ENCODE measurements around the gene IFI16. TPM values are rescaled to one million over a fixed set of nuclear protein-coding genes. Genes with fewer than 3 reads are reported as not detected.

Gene IFI16
- total RNA-seq, 1 experiment from 2014 or later = 2.9 TPM

DNA sequence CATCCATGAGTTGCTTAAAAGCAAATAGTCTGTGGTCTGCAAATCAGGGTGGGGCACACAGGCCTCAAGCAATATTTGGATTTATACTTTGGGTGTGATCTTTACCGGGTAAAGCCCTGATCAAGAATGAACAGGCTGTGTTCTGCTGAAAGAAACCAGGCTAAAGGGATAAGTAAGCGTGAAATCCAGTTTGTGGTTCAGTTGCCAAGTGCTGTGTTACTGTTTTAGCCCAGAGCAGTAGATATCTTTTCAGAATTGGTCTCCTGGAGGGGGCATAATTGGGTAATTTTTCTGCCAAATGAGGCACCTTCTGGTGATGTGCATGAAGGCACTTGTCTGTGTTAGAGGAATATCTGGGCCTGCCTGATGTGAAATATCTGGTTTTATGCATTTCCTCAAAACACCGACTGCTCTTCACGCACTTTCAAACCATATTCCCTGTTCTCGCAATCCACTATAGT is 45.5 kb downstream of the IFI16 start:
- Histone ChIP-seq H3K79me1 (ENCODE audit: insufficient read depth, low read depth, low read length, poor library complexity, severe bottlenecking) (no peaks in the 10 kb centered on the region), H3K4ac (ENCODE audit: low read depth, low read length) (no peak overlapping the region), H3K56ac (ENCODE audit: insufficient read length, low read depth, low read length) (no peak overlapping the region), H3K4me1 (ENCODE audit: insufficient read depth, low read length) (no peaks in the 10 kb centered on the region), H3K4me2 (ENCODE audit: insufficient read depth, insufficient read length, low read length) (no peak overlapping the region), H4K20me1 (ENCODE audit: control insufficient read depth, insufficient read depth, insufficient read length) (no peaks in the 10 kb centered on the region), H2BK120ac (ENCODE audit: low read depth, low read length, poor library complexity, severe bottlenecking) (no peak overlapping the region), H2AK5ac (ENCODE audit: insufficient read length, low read length) (no peak overlapping the region), H4K5ac (ENCODE audit: insufficient read length, low read depth, low read length) (no peak overlapping the region), H3K9me3 (ENCODE audit: control insufficient read depth, low read depth, low read length) (no peaks in the 10 kb centered on the region), H2BK20ac (ENCODE audit: low read depth, low read length, poor library complexity, severe bottlenecking) (no peak overlapping the region), H2AFZ (ENCODE audit: low read length) (no peak overlapping the region), H2BK12ac (ENCODE audit: insufficient read length, low read depth, low read length) (no peak overlapping the region), H3T11ph (ENCODE audit: low read length) (no peak overlapping the region), H3K14ac (ENCODE audit: insufficient read depth, low read length) (no peak overlapping the region), H3K79me2 (ENCODE audit: insufficient read depth, low read length) (no peaks in the 10 kb centered on the region), H3K18ac (ENCODE audit: insufficient read length, low read depth, low read length) (no peak overlapping the region), H2BK5ac (ENCODE audit: insufficient read length, low read length) (no peak overlapping the region), H3K27me3 (ENCODE audit: insufficient read depth, low read length) (no peaks in the 10 kb centered on the region), H3K23ac (ENCODE audit: insufficient read length, low read depth, low read length) (no peak overlapping the region), H3K9ac (ENCODE audit: extremely low read depth, insufficient read length, low read length) (no peak overlapping the region), H4K8ac (replicated peaks; ENCODE audit: insufficient read length, low read depth, low read length) (no peak overlapping the region), H2BK15ac (ENCODE audit: low read depth, low read length) (no peak overlapping the region), H3K27ac (ENCODE audit: insufficient read length, low read depth, low read length) (no peak overlapping the region), H3K23me2 (ENCODE audit: insufficient read length, low read depth, low read length, poor library complexity, severe bottlenecking) (no peaks in the 10 kb centered on the region), H4K91ac (ENCODE audit: insufficient read length, low read depth, low read length) (no peak overlapping the region)
- Mint-ChIP-seq H3K36me3 (ENCODE audit: insufficient read depth in 1 of 3, low read depth in 3 of 3) (peaks cover 0 to 6% (median 0%) of the 10 kb centered on the region in 3 experiments; a peak in 2 of 7 replicates), H3K27ac (no peak overlapping the region), H3K9me3 (no peaks in the 10 kb centered on the region), H3K27me3 (ENCODE audit: low read depth) (no peaks in the 10 kb centered on the region), H3K4me1 (peaks cover 9 to 12% of the 10 kb centered on the region in 2 experiments), H3K4me3 (no peak overlapping the region)
- no CpG with 5 or more reads among the region's 5 CpGs for WGBS (ENCODE audit: extremely low coverage, insufficient read length, low lambda C conversion rate)
- DNase-seq = no peak
- TF ChIP-seq, protein P1, sequence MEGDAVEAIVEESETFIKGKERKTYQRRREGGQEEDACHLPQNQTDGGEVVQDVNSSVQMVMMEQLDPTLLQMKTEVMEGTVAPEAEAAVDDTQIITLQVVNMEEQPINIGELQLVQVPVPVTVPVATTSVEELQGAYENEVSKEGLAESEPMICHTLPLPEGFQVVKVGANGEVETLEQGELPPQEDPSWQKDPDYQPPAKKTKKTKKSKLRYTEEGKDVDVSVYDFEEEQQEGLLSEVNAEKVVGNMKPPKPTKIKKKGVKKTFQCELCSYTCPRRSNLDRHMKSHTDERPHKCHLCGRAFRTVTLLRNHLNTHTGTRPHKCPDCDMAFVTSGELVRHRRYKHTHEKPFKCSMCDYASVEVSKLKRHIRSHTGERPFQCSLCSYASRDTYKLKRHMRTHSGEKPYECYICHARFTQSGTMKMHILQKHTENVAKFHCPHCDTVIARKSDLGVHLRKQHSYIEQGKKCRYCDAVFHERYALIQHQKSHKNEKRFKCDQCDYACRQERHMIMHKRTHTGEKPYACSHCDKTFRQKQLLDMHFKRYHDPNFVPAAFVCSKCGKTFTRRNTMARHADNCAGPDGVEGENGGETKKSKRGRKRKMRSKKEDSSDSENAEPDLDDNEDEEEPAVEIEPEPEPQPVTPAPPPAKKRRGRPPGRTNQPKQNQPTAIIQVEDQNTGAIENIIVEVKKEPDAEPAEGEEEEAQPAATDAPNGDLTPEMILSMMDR (conservative IDR thresholded peaks at IDR 0.05) = no peak
